ENCODE results near the gene AGPAT2.

The AGPAT2 gene

GRCh38 chr9:136623842-136624183 is 63.4 kb downstream of the AGPAT2 start:
- peak; percentile 19 for DNase-seq

All from femur (tissue), 1 donor.